Caki2 (cell line): ENCODE measurements around the gene ASCC2. TPM values are rescaled to one million over a fixed set of nuclear protein-coding genes. Genes with fewer than 3 reads are reported as not detected.
A peak's percentile ranks its signal among the peaks of the same experiment; 100 is the strongest.
"Not testable (repeated sequence)": the region's sequence is repeated elsewhere in the genome, so short reads cannot be mapped to it uniquely, and the experiment has no call there.

Source experiments
- DNase-seq: peaks from one replicate; pipeline ENCODE4 v3.0.0-alpha.2; 2015; ENCODE audit warnings: low read depth
- in situ Hi-C: cut with HindIII; loops from 2 replicates; pipeline ENCODE4 v1.10.0; 2016; ENCODE audit warnings: low sequenced_read_pairs, low pct_unique_long_range_greater_than_20kb, mixed read lengths
- total RNA-seq: library from RNA; depleted of rRNA; stranded (reverse); fragments of >200 nt; shearing (Covaris generic); gene quantifications from 2 replicates; pipeline ENCODE4 v1.2.3, GENCODE V29; 2014; ENCODE audit warnings: low replicate concordance; rRNA removed

The ASCC2 gene, protein sequence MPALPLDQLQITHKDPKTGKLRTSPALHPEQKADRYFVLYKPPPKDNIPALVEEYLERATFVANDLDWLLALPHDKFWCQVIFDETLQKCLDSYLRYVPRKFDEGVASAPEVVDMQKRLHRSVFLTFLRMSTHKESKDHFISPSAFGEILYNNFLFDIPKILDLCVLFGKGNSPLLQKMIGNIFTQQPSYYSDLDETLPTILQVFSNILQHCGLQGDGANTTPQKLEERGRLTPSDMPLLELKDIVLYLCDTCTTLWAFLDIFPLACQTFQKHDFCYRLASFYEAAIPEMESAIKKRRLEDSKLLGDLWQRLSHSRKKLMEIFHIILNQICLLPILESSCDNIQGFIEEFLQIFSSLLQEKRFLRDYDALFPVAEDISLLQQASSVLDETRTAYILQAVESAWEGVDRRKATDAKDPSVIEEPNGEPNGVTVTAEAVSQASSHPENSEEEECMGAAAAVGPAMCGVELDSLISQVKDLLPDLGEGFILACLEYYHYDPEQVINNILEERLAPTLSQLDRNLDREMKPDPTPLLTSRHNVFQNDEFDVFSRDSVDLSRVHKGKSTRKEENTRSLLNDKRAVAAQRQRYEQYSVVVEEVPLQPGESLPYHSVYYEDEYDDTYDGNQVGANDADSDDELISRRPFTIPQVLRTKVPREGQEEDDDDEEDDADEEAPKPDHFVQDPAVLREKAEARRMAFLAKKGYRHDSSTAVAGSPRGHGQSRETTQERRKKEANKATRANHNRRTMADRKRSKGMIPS
- 20.9 and 23.7 TPM in 2 replicates for total RNA-seq

DNA sequence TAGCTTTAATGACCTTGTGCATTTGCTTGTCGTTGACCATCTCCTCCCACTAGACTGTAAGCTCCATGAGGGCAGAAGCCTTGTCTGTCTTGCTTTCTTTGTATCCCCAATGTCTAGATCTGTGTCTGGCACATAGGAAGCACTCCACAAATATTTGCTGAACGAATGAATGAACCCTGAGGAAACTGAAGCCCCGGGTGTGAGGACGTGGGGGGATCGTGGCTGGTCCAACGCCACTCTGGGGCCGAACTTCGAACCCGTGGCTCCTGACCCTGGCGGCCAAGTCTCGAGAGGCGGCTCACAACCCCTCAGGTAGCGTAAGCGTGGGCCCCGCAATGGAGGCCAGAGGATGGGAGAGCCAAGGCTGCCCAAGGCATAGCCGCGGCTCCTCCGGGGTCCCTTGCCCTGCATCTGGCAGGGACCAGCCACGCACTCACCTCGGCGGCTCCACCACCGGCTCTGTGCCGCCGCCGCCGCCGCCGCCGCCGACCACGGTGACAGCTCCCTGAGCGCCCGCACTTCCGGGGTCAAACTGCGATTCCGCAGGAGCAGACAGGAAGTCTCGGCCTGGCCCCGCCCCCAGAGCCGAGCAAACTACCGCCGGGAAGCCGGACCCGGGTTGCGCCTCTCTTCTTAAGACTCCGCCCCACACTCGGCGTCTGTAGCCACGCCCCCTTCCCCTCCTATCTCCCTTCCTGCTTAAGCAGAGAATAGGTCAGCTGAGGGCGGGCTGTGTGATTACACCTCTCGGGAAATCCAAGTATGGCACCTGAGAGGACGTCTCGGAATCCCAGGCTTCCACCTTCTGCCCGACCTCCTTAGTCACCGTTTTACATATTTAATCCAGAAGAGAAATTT, at the start of gene ASCC2:
Gene ASCC2 (minus strand): TSS at position 534 of the 858 bp plus-strand sequence. CDS start 5,949 bp downstream, outside the sequence.
- DNase-seq, result peak; percentile 99
- in situ Hi-C loops, result no loop called here

DNA sequence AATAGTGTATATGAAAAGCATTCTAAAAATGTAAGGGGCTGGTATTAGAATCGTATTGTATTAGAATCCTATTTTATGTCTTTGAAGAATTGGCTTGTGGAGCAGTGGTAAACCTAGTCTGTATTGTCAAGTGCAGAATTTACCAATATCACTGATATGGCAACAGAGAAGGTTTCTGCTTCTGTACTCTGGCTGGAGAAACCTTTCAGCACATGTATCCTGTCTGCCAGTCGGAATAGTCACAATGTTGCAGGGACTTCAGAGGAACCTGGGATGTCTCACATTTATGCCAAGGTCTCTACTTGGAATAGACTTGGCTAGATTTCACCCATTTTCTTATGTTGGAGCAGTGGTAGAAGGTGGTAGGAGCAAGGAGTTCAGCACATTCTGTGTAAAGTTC, 49.3 kb upstream of the ASCC2 start:
- no peak for DNase-seq
- in situ Hi-C loops, result no loop called here

DNA sequence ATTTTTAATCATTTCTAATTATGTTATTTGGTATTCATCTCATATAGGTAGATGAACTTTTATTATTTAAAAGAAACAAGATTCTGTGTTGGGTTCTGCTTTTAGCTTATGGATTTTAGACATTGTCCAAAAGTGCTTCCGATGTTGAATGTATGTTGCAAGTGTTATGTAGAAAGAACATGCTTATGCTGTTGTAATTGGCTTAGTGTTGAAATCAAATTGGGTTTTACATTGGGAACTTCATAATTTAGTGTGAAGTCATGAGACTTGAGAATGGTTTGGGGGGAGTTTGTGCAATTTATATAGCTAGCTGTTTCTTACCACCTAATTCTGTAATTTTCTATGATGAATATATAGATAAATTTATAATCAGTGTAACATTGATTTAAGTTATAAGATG, 48.5 kb upstream of the ASCC2 start:
- in situ Hi-C loops, result no loop called here
- DNase-seq, result no peak

DNA sequence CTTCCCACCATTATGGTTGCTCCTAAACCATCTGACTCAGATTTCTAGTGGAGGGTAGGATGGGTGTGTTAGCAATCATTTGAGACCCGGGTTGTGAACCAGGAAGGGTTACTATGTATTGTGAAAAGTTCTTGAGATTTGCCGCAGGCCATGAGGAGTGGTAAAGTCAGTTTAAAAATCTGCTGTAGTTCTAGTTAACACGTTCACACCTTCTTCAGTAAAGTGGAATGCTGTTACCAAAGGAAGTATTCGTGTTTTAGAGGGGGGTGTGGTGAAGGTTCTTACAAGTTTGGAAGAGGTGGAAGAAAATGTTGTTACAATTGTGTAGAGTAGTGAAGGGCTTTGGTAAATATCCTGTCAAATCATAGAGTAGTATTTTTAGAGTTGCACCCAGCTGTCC, 47.5 kb upstream of the ASCC2 start:
- no peak for DNase-seq
- in situ Hi-C loops, result no loop called here

DNA sequence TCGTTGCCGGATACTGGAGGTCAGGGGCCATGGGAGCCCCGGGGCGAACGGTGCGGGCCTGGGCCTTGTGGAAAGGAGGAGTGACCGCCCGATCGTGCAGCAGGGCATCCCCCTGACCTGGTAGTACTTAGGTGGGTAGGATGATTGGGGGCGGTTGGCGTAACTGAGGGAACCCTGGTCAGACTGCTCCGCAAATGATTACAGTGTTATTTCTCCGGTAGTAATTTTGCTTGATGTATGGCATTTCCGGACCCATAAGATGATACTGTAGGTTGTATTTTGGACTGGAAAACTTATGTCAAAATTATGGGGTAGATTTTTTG, 45.7 kb upstream of the ASCC2 start:
- in situ Hi-C loops, result no loop called here
- no peak for DNase-seq

DNA sequence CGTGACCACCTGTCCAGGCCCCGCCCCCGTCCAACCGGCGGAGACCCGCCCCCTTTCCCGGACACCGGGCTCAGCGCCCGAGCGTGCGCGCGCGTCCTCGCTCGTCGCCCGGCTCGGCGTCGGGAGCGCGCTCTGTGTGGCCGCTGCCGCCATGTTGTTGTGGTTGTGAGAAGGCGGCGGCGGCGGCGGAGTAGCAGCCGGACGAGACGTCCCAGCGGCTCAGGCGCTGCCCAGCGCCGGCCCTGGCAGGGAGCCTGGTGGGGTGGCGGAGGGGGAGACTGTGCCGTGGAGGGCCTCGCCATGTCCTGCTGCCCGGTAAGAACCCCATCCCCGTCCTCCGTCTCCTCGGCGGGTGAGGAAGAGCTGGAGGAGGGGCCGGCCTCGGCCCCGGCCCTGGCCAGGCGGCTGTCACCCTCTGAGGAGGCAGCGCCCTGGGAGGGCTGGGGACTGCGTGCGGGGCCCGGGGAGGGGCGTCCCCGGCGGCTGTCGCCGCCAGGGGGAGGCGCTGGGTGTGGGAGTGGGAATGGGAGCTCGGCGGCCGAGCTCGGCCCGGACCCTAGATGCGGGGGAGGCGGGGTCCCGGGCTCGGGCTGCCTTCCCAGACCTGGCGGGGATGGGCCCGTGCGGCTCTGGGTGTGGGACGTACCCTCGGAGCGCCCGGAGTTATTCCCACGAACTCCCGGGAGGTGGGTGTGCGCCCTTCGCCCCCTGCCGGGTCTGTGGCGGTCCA, 45.1 kb upstream of the ASCC2 start, which contains the start of gene MTMR3:
Gene MTMR3 (plus strand): TSS at position 130 of the 730 bp plus-strand sequence. CDS start 87,886 bp downstream, outside the sequence.
- in situ Hi-C loops, result no loop called here

DNA sequence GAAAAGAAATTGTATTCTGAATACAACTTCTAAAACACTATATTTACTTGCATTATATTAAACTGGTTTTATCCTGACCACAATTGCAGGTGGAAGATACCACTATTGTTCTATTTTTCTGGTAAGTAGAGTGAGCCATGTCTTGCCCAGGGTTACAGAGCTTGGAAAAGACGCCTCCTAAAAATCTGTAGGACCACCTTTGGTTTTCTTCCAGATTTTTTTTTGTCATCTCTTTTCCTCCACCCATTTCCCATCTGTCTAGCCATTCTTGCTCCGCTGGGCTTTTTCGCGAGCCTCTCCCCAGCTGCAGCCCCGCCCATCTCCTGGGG, 44.6 kb upstream of the ASCC2 start:
- DNase-seq, result no peak
- in situ Hi-C loops, result no loop called here

More for the DNA sequence above, 45.1 kb upstream of the ASCC2 start, which contains the start of gene MTMR3:
- DNase-seq, result peak; percentile 90

DNA sequence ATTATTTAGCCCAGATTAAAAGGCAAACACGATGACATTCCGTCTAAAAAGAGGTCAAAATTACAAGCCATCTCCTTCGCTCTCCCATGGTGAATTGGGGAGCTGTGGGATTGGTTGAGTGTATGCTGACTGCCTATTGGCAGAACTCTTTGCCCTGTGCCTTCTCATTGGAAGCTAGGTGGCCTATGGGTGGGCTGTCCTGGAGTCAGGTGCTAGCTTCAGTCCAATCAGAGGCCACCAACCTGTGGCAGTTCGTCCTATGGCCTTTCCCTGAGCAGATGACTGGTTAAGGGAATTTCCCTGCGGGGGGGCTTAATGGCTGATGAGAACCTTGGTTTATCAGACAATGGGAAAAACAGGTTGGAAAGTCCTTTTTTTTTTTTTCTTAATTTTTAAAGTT, 41.7 kb upstream of the ASCC2 start:
- peak; percentile 27 for DNase-seq

DNA sequence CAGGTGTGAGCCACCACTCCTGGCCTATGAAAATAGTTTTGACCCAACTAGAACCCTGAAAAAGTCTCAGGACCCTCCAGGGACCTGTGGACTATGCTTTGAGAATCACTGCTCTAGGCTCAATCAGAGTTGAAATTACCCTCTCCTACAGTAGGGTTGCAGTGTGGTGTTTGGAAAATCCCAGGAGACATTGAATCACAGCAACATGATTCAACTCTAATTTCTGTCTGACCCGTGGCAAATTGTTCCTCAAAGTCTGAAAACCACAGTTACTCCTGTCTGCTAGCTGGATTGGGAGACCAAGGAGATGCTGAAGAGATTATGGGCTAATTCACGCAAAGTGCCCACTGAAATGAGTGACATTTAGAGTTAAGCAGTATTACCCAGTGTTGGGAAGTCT, 39.5 kb upstream of the ASCC2 start:
- in situ Hi-C loops, result no loop called here
- no peak for DNase-seq

More for the DNA sequence above, 41.7 kb upstream of the ASCC2 start:
- in situ Hi-C loops, result no loop called here

DNA sequence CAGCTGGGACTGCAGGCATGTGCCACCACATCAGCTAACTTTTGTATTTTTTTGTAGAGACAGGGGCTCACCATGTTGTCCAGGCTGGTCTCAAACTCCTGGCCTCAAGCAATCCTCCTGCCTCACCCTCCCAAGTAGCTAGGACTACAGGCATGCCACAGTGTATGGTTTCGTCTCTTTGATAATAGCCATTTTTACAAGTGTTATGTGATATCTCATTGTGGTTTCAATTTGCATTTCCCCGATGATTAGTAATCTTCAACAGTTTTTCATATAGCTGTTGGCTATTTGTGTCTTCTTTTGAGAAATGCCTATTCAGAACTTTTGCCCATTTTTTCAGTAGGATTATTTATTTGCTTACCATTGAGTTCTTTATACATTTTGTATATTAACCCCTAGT, 35.9 kb upstream of the ASCC2 start:
- in situ Hi-C loops, result no loop called here
- no peak for DNase-seq

DNA sequence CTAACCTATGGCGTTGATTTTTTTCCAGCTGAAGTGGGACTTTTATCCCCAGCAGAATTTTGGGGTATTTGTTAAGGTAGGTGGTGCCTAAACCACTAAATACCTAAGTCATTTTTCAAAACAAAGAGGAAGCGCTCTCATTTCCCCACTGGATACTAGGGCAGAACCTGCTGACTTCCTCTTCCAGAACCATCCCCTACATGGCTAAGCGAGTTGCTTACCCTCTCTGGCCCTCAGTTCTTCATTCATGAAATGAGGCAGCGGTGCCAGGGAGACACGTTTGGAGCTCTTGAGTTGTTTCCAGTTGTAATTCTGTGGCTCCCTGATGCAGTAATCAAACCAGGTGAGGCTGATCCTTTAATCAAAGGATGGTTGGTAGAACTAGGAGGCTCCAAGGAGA, 34.9 kb upstream of the ASCC2 start:
- in situ Hi-C loops, result no loop called here
- no peak for DNase-seq

DNA sequence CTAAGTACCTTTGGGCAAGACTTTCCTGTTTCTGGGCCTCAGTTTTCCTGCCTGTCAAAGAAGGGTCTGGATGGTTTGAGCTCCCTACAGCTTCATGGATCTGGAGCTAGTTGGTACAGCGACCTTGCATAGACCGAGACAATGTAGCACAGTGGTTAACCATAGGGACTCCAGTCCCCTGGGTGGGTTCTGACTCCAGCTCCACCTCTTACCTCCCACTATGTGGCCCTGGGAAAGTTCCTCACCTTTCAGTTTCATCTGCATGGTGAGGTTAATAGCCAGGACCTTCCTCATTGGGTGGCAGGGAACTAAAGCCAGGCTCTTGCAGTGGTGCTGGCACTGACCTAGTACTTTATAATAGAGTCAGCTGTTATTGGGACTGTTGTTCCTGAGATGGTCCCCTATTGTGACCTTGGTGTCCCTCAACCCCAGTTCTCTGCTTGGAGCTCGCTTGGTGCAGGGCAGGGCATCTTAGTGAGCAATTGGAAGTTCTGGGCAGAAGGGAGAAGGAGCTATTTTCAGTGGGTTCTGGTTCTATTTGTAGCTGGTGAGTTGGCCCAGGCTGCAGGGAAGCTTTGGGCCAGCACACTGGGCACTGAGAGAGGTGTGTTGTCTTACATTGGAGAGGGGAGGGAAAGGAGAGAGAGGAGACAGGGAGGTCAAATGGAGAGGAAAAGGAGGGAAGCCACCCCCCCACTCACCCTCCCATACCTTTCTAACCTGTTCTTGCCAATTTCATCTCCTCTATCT, 34.2 kb upstream of the ASCC2 start:
- DNase-seq, result no peak
- in situ Hi-C loops, result no loop called here

DNA sequence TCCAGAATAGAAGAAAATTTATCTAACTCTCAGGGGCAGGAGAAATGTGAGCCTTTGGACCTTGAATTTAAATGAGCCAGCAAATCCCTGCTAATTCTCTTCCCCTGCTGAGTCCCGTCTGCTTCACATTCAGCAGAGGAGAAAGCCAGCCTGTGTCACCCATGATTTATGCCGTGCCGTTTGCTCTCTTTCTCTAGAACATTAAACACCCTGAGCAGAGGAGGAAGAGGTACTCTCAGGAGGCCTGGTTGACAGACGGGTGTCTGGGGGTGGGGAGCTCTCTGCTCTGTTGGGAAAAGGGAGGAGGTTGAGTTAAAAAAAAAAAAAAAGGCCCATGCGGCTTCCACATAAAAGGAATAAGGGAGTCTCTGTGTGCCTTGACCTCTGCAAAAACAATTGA, 33.6 kb upstream of the ASCC2 start:
- in situ Hi-C loops, result no loop called here
- no peak for DNase-seq

DNA sequence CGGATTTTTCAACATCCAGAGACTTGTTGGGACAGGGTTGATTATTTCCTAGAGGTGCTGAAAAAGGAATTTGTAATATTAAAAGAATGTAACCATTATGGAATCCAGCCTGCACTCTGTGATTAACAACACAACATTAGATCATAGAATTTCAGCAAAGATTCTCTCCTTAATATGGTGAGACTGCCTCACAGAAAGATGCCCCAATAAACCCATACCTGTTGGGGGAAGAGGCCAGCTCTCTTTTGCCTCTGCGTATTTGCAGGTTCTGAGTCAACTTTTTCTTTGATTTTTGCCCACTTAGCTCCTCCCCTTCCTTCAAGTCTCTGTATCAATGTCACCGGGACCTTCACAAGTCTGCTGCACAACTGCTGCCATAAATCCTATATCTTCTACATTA, 32.5 kb upstream of the ASCC2 start:
- in situ Hi-C loops, result no loop called here
- no peak for DNase-seq

DNA sequence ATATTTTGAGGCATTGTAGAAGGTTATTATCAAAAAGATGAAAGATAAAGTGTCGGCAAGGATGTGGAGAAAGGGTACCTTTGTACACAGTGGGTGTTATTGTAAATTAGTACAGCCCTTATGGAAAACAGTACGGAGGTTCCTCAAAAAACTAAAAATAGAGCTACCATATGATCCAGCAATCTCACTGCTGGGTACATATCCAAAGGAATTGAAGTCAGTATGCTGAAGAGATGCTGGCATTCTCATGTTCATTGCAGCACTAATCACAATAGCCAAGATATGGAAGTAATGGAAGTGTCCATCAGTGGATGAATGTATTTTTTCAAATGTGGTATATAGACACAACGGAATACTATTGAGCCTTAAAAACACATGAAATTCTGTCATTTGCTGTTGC, 29.8 kb upstream of the ASCC2 start:
- in situ Hi-C loops, result no loop called here
- DNase-seq, result no peak

DNA sequence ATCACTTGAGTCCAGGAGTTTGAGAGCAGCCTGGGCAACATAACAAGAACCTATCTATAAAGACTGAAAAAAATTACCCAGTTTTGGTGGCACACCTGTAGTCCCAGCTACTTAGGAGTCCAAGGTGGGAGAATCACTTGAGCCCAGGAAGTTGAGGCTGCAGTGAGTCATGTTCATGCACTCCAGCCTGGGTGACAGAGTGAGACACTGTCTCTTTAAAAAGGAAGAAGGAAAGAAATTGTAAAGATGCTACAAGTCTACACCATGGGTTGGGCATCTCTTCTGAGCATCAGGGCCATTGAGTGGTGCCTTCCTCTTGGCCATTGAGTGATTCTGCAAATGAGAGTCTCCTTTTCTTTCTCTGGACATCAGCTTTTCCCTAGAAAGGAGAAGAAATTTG, 29.2 kb upstream of the ASCC2 start:
- no peak for DNase-seq
- in situ Hi-C loops, result no loop called here

DNA sequence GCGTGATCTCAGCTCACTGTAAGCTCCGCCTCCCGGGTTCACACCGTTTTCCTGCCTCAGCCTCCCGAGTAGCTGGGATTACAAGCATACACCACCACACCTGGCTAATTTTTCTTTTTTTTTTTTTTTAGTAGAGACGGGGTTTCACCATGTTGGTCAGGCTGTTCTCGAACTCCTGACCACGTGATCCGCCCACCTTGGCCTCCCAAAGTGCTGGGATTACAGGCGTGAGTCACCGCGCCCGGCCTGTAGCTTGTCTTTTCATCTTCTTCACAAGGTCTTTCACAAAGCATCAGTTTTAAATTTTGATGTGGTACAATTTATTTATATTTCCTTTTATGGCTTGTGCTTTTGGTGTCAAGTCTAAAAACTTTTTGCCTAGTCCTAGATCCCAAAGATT, 27.5 kb upstream of the ASCC2 start:
- in situ Hi-C loops, DNase-seq: not testable (repeated sequence)
